ENCODE results near the gene PRAME. TPM values are rescaled to one million over a fixed set of nuclear protein-coding genes. Genes with fewer than 3 reads are reported as not detected.
"Not testable (repeated sequence)": the region's sequence is repeated elsewhere in the genome, so short reads cannot be mapped to it uniquely, and the experiment has no call there.

PRAME gene
- total RNA-seq, 1 donor from 2014 or later, result not detected

DNA sequence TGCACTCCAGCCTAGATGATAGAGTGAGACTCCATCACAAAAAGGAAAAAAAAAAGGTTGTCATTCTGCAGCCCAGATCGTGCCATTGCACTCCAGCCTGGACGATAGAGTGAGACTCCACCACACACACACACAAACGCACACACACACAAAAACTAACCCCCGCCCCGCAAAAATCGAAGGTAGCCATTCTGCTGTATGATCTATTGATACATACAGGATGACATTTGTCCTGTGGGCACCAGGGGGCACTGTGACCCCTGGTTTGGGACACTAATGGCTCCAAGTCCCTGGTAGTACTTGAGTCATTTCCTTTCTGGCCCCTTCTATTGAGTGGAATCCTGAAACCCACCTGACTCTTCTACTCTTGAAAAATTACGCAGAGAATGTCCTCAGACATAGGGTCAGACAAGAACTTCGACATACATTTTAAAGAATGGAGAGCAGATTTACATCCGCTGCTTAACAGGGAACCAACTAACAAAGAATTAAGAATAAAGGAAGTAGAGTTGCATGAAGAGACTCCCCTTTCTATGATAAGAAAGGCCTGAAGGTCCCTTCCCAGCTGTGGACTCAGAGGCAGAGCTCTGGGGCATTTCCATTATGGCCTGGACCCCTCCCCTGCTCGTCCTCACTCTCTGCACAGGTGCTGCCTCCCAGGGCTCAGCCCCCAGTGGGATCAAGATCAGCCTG lies 35.0 kb upstream of the PRAME start:
- H3K4me1 ChIP-seq (ENCODE audit: control insufficient read depth in 3 of 3, insufficient read depth in 3 of 3, low read length in 3 of 3), result no peaks in the 10 kb centered on the region
- H3K4me3 ChIP-seq (ENCODE audit: low read length in 3 of 3), result no peak overlapping the region
- H3K36me3 ChIP-seq (ENCODE audit: control insufficient read depth in 3 of 3, insufficient read depth in 3 of 3, low read length in 3 of 3), result no peaks in the 10 kb centered on the region
- no peak overlapping the region for H3K27ac ChIP-seq (ENCODE audit: low read depth, low read length)
- no peaks in the 10 kb centered on the region for H3K9me3 ChIP-seq (ENCODE audit: control insufficient read depth in 3 of 3, low read length in 3 of 3)
- no peak overlapping the region for H3K9ac ChIP-seq (ENCODE audit: low read depth in 1 of 3, low read length in 3 of 3)
- peaks cover 0 to 21% (median 4%) of the 10 kb centered on the region in 3 donors for H3K27me3 ChIP-seq (ENCODE audit: control insufficient read depth in 3 of 3, insufficient read depth in 3 of 3, low read length in 3 of 3)

DNA sequence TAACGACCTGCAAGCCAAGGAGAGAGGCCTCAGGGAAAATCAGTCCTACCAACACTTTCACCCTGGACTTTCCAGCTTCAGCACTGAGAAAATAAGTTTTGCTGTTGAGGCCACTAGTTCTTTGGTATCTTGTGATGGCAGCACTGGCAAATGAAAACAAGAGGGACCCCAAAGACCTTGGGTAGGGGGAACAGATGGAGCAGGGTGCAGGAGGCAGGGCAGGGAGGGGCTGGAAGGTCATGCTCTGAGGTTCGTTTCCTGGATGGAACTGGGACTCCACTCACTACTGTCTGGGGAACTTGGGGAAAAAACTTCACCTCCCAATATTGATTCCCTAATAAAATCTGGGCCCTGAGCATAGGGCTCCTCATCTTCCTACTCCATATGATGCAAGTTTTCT lies 34.2 kb upstream of the PRAME start:
- peaks cover 0 to 23% (median 4%) of the 10 kb centered on the region in 3 donors for H3K27me3 ChIP-seq (ENCODE audit: control insufficient read depth in 3 of 3, insufficient read depth in 3 of 3, low read length in 3 of 3)
- H3K9me3 ChIP-seq (ENCODE audit: control insufficient read depth in 3 of 3, low read length in 3 of 3), result no peaks in the 10 kb centered on the region
- no peaks in the 10 kb centered on the region for H3K4me1 ChIP-seq (ENCODE audit: control insufficient read depth in 3 of 3, insufficient read depth in 3 of 3, low read length in 3 of 3)

DNA sequence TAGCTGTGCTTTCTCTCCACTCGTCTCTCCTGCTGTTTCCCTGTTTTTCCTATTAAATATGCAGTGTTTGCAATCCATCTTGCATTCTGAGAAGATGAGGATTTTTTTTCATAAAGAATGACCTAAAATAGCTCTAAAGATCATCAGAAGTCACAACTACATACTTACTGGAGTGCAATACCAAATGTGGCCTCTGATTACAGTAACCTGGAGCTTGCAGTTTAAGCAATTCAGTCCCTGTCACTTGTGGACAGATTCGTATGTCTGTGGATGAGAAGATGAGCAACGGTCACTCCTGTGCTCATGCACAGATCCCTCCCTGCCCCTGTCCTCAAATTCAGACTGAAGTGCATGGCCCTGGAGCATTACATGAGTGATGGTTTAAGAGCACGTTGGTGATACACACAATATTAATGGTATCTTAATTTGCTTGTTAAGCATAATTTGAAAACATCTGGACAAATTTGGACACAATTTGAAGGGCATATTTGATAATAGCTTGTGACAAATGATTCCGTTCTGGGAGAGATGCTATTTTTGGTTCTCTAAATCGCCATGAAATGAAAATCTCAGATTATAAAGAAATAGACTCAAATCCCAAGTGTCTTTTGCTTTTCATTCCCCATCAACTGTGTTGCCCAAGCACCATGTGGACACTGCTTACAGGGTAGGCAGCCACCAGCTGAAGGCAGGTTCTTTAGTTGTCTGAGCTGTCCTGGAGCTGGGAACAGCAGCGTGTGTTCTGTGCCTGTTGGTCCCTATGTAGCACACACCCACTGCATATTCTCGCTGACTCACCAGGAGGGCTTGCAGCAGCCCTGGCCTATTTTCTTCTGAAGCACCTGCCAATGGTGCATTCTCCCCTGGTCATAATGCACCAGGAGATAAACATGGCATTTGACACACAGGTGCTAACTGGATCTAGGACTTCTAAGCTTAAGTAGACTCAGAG lies 32.6 kb upstream of the PRAME start:
- Histone ChIP-seq H3K27me3 (ENCODE audit: control insufficient read depth in 3 of 3, insufficient read depth in 3 of 3, low read length in 3 of 3) (peaks cover 0 to 29% (median 9%) of the 10 kb centered on the region in 3 donors), H3K9me3 (ENCODE audit: control insufficient read depth in 3 of 3, low read length in 3 of 3) (no peaks in the 10 kb centered on the region), H3K36me3 (ENCODE audit: control insufficient read depth in 3 of 3, insufficient read depth in 3 of 3, low read length in 3 of 3) (no peaks in the 10 kb centered on the region), H3K4me3 (ENCODE audit: low read length in 3 of 3) (no peak overlapping the region), H3K4me1 (ENCODE audit: control insufficient read depth in 3 of 3, insufficient read depth in 3 of 3, low read length in 3 of 3) (no peaks in the 10 kb centered on the region), H3K9ac (ENCODE audit: low read depth in 1 of 3, low read length in 3 of 3) (peak overlapping the region in 1 of 3 donors; percentile 51), H3K27ac (ENCODE audit: low read depth, low read length) (no peak overlapping the region)

More for the DNA sequence above, 34.2 kb upstream of the PRAME start:
- H3K27ac ChIP-seq (ENCODE audit: low read depth, low read length), result no peak overlapping the region
- no peaks in the 10 kb centered on the region for H3K36me3 ChIP-seq (ENCODE audit: control insufficient read depth in 3 of 3, insufficient read depth in 3 of 3, low read length in 3 of 3)
- H3K4me3 ChIP-seq (ENCODE audit: low read length in 3 of 3), result no peak overlapping the region
- no peak overlapping the region for H3K9ac ChIP-seq (ENCODE audit: low read depth in 1 of 3, low read length in 3 of 3)

DNA sequence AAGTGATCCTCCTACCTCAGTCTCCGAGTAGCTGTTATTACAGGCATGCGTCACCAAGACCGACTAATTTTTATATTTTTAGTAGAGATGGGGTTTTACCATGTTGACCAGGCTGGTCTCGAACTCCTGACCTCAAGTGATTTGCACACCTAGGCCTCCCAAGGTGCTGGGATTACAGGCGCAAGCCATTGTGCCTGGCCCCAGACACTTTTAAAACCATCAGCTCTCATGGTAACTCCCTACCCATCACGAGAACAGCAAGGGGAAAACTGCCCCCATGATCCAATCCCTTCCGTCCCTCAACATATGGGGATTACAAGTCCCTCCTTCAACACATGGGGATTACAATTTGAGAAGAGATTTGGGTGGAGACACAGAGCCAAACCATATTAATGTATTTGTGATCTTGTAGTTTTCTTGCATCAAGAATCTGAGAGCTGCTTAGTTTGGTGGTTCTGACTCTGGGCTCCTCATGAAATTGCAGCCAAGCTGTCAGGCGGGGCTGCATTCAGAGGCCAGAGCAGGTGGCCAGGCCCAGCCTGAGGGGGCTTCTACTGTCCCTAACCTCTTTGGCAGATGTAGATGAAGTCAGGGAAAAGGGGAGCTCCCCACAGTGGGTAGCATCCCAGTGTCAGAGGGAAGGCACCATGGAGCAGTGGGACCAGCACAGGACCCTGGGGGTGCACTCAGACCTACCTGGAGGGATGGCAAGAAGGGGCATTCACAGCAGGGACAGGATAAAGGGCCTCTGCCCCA lies 31.2 kb upstream of the PRAME start:
- H3K9me3 ChIP-seq (ENCODE audit: control insufficient read depth in 3 of 3, low read length in 3 of 3), result no peaks in the 10 kb centered on the region
- no peak overlapping the region for H3K9ac ChIP-seq (ENCODE audit: low read depth in 1 of 3, low read length in 3 of 3)
- no peaks in the 10 kb centered on the region for H3K36me3 ChIP-seq (ENCODE audit: control insufficient read depth in 3 of 3, insufficient read depth in 3 of 3, low read length in 3 of 3)
- H3K27me3 ChIP-seq (ENCODE audit: control insufficient read depth in 3 of 3, insufficient read depth in 3 of 3, low read length in 3 of 3), result peaks cover 0 to 26% (median 8%) of the 10 kb centered on the region in 3 donors
- no peak overlapping the region for H3K4me3 ChIP-seq (ENCODE audit: low read length in 3 of 3)
- H3K27ac ChIP-seq (ENCODE audit: low read depth, low read length), result no peak overlapping the region
- no peaks in the 10 kb centered on the region for H3K4me1 ChIP-seq (ENCODE audit: control insufficient read depth in 3 of 3, insufficient read depth in 3 of 3, low read length in 3 of 3)

DNA sequence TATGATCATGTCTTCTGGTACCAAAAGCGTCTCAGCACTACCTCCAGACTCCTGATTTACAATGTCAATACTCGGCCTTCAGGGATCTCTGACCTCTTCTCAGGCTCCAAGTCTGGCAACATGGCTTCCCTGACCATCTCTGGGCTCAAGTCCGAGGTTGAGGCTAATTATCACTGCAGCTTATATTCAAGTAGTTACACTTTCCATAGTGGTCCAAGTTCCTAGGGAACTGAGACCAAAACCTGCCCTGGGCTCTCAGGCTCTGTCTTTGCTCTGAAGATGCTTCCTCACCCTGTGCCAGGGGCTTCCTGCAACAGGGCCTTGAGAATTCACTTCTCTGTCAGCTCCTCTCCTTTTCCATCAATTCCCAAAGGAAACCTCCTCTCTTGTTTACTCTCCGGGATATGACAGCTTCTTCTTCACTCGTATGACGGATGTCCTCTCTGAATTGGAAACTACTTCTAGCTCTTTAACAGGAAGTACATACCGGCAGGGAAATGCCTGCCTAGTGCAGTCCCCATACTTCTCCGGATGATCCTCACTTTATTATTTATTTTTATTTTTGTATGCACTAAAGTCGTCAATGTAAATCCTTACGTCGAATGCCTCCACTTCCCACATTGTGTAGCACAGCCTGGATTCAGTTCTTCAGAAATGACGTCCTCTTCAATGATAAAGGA lies 29.6 kb upstream of the PRAME start:
- no peaks in the 10 kb centered on the region for H3K36me3 ChIP-seq (ENCODE audit: control insufficient read depth in 3 of 3, insufficient read depth in 3 of 3, low read length in 3 of 3)

DNA sequence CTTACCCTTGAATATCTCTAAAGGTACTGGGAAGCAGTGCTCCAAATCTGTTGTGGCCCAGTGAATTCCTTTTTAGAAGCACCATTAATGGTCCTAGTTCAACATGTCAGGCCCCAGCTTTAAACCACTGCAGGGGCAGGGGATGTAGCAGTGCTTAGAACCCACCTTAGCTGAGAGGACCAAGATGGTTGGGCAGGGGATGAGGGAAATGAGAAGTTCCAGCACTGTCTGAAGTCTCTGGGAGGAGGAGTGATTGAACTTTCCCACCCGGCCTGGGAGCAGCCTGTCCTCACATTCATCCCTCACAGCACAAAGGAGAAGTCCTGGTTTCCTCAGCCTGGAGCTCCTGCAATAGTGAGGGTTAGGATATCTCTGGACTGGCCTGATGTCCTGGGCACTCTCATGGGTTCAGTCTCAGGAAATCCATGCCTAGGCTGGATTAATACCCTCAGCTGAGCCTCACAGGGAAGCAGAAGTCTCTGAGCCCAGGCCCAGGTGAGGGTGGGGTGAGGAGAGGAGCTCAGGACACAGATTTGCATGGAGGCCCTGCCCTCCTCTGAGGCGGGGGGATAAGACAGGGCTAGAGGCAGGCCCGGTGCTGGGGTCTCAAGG lies 28.6 kb upstream of the PRAME start:
- Histone ChIP-seq H3K4me1 (ENCODE audit: control insufficient read depth in 3 of 3, insufficient read depth in 3 of 3, low read length in 3 of 3) (no peaks in the 10 kb centered on the region), H3K36me3 (ENCODE audit: control insufficient read depth in 3 of 3, insufficient read depth in 3 of 3, low read length in 3 of 3) (no peaks in the 10 kb centered on the region), H3K4me3 (ENCODE audit: low read length in 3 of 3) (no peak overlapping the region), H3K9ac (ENCODE audit: low read depth in 1 of 3, low read length in 3 of 3) (no peak overlapping the region), H3K9me3 (ENCODE audit: control insufficient read depth in 3 of 3, low read length in 3 of 3) (no peaks in the 10 kb centered on the region), H3K27ac (ENCODE audit: low read depth, low read length) (no peak overlapping the region), H3K27me3 (ENCODE audit: control insufficient read depth in 3 of 3, insufficient read depth in 3 of 3, low read length in 3 of 3) (peaks cover 0 to 17% (median 6%) of the 10 kb centered on the region in 3 donors)

More for the DNA sequence above, 29.6 kb upstream of the PRAME start:
- no peak overlapping the region for H3K4me3 ChIP-seq (ENCODE audit: low read length in 3 of 3)
- H3K9ac ChIP-seq (ENCODE audit: low read depth in 1 of 3, low read length in 3 of 3), result no peak overlapping the region
- H3K9me3 ChIP-seq (ENCODE audit: control insufficient read depth in 3 of 3, low read length in 3 of 3), result no peaks in the 10 kb centered on the region
- peaks cover 0 to 17% (median 6%) of the 10 kb centered on the region in 3 donors for H3K27me3 ChIP-seq (ENCODE audit: control insufficient read depth in 3 of 3, insufficient read depth in 3 of 3, low read length in 3 of 3)
- no peak overlapping the region for H3K27ac ChIP-seq (ENCODE audit: low read depth, low read length)
- no peaks in the 10 kb centered on the region for H3K4me1 ChIP-seq (ENCODE audit: control insufficient read depth in 3 of 3, insufficient read depth in 3 of 3, low read length in 3 of 3)

DNA sequence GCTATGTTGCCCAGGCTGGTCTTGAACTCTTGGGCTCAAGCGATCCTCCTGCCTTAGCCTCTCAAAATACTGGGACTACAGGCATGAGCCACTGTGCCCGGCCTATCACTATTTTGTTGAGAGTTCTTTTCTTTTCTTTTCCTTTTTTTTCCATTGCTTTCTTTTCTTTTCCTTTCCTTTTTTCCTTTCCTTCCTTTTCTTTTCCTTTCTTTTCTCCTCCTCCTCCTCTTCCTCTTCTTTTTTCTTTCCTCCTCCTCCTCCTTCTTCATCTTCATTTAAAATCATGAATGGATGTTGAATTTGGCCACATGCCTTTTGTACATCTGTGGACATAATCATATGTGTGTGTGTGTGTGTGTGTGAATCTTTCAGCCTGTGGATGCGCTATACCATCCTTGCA lies 25.7 kb upstream of the PRAME start:
- H3K36me3 ChIP-seq (ENCODE audit: control insufficient read depth in 3 of 3, insufficient read depth in 3 of 3, low read length in 3 of 3), result no peaks in the 10 kb centered on the region

DNA sequence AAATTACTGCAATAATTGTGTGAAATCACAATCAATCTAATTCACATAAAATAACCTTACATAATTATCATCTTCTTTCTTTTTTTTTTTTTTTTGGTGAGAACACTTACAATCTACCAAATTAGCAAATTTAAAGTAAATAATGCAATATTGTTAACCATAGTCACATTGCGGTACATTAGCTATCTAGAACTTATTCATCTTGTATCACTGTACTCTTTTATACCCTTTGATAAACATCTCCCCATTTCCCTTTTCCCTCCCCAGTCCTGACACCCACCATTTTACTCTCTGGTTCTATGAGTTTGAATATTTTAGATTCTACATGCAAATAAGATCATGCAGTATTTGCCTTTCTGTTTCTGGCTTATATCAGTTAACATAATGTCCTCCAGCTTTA lies 24.0 kb upstream of the PRAME start:
- Histone ChIP-seq H3K36me3 (ENCODE audit: control insufficient read depth in 3 of 3, insufficient read depth in 3 of 3, low read length in 3 of 3) (no peaks in the 10 kb centered on the region), H3K27me3 (ENCODE audit: control insufficient read depth in 3 of 3, insufficient read depth in 3 of 3, low read length in 3 of 3) (peaks cover 0 to 9% (median 4%) of the 10 kb centered on the region in 3 donors), H3K27ac (ENCODE audit: low read depth, low read length) (no peak overlapping the region), H3K9me3 (ENCODE audit: control insufficient read depth in 3 of 3, low read length in 3 of 3) (no peaks in the 10 kb centered on the region), H3K4me1 (ENCODE audit: control insufficient read depth in 3 of 3, insufficient read depth in 3 of 3, low read length in 3 of 3) (no peaks in the 10 kb centered on the region), H3K9ac (ENCODE audit: low read depth in 1 of 3, low read length in 3 of 3) (no peak overlapping the region), H3K4me3 (ENCODE audit: low read length in 3 of 3) (no peak overlapping the region)

More for the DNA sequence above, 25.7 kb upstream of the PRAME start:
- Histone ChIP-seq H3K4me1 (ENCODE audit: control insufficient read depth in 3 of 3, insufficient read depth in 3 of 3, low read length in 3 of 3) (no peaks in the 10 kb centered on the region), H3K9ac (ENCODE audit: low read depth in 1 of 3, low read length in 3 of 3) (no peak overlapping the region), H3K9me3 (ENCODE audit: control insufficient read depth in 3 of 3, low read length in 3 of 3) (no peaks in the 10 kb centered on the region), H3K4me3 (ENCODE audit: low read length in 3 of 3) (no peak overlapping the region), H3K27me3 (ENCODE audit: control insufficient read depth in 3 of 3, insufficient read depth in 3 of 3, low read length in 3 of 3) (peaks cover 0 to 11% (median 10%) of the 10 kb centered on the region in 3 donors), H3K27ac (ENCODE audit: low read depth, low read length) (no peak overlapping the region)

DNA sequence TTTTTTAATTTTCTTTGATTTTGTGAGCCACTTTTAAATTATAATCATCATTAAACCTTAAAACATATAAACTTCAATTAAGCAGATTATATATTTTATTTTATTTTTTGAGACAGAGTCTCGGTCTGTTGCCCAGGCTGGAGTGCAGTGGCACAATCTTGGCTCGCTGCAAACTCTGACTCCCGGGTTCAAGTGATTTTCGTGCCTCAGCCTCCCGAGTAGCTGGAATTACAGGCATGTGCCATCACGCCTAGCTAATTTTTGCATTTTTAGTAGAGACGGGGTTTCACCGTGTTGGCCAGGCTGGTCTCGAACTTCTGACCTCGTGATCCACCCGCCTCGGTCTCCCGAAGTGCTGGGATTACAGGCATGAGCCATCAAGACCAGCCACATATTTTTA lies 22.5 kb upstream of the PRAME start:
- H3K27me3 ChIP-seq (ENCODE audit: control insufficient read depth in 3 of 3, insufficient read depth in 3 of 3, low read length in 3 of 3); H3K36me3 ChIP-seq (ENCODE audit: control insufficient read depth in 3 of 3, insufficient read depth in 3 of 3, low read length in 3 of 3); H3K27ac ChIP-seq (ENCODE audit: low read depth, low read length); H3K4me1 ChIP-seq (ENCODE audit: control insufficient read depth in 3 of 3, insufficient read depth in 3 of 3, low read length in 3 of 3); H3K4me3 ChIP-seq (ENCODE audit: low read length in 3 of 3); H3K9me3 ChIP-seq (ENCODE audit: control insufficient read depth in 3 of 3, low read length in 3 of 3); H3K9ac ChIP-seq (ENCODE audit: low read depth in 1 of 3, low read length in 3 of 3): not testable (repeated sequence)

All from skeletal muscle tissue (tissue), 4 donors.